ENCODE results near the gene SLC17A2.

SLC17A2 gene

GRCh38 chr6:25868436-25869183 lies 61.9 kb downstream of the SLC17A2 start:
- Histone ChIP-seq H3K36me3 (ENCODE audit: control insufficient read depth, low read length) (no peaks in the 10 kb centered on the region), H3K9me3 (ENCODE audit: control insufficient read depth, insufficient read depth, low read length) (no peaks in the 10 kb centered on the region), H3K27ac (ENCODE audit: low read depth, low read length) (no peak overlapping the region), H3K27me3 (ENCODE audit: control insufficient read depth, low read length) (peaks cover 4% of the 10 kb centered on the region), H3K4me2 (ENCODE audit: low read length) (no peak overlapping the region), H3K4me3 (ENCODE audit: low read length) (no peak overlapping the region), H4K20me1 (ENCODE audit: control insufficient read depth, insufficient read depth, low read depth, low read length) (no peaks in the 10 kb centered on the region), H3F3A (ENCODE audit: control insufficient read depth, insufficient read depth) (no peaks in the 10 kb centered on the region), H3K4me1 (ENCODE audit: control insufficient read depth, low read length) (no peaks in the 10 kb centered on the region), H3K79me2 (ENCODE audit: control insufficient read depth, low read length) (no peaks in the 10 kb centered on the region), H3K9me2 (replicated peaks; ENCODE audit: control insufficient read depth, low read length) (no peaks in the 10 kb centered on the region)
- TF ChIP-seq EZH2phosphoT487 (IDR thresholded peaks at IDR 0.05; ENCODE audit: borderline replicate concordance, low read length), result no peak
- TF ChIP-seq, protein P1, sequence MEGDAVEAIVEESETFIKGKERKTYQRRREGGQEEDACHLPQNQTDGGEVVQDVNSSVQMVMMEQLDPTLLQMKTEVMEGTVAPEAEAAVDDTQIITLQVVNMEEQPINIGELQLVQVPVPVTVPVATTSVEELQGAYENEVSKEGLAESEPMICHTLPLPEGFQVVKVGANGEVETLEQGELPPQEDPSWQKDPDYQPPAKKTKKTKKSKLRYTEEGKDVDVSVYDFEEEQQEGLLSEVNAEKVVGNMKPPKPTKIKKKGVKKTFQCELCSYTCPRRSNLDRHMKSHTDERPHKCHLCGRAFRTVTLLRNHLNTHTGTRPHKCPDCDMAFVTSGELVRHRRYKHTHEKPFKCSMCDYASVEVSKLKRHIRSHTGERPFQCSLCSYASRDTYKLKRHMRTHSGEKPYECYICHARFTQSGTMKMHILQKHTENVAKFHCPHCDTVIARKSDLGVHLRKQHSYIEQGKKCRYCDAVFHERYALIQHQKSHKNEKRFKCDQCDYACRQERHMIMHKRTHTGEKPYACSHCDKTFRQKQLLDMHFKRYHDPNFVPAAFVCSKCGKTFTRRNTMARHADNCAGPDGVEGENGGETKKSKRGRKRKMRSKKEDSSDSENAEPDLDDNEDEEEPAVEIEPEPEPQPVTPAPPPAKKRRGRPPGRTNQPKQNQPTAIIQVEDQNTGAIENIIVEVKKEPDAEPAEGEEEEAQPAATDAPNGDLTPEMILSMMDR (IDR thresholded peaks at IDR 0.05; ENCODE audit: low read depth, low read length, poor library complexity, severe bottlenecking), result no peak

- Histone ChIP-seq H3K36me3 (ENCODE audit: control insufficient read depth, low read length) (no peaks in the 10 kb centered on the region), H3K27me3 (ENCODE audit: control insufficient read depth, low read length) (peaks cover 4% of the 10 kb centered on the region), H3K79me2 (ENCODE audit: control insufficient read depth, low read length) (no peaks in the 10 kb centered on the region), H3K27ac (ENCODE audit: low read depth, low read length) (no peak overlapping the region), H3K9me3 (ENCODE audit: control insufficient read depth, insufficient read depth, low read length) (no peaks in the 10 kb centered on the region), H3K9me2 (replicated peaks; ENCODE audit: control insufficient read depth, low read length) (no peaks in the 10 kb centered on the region), H3K4me1 (ENCODE audit: control insufficient read depth, low read length) (no peaks in the 10 kb centered on the region), H3F3A (ENCODE audit: control insufficient read depth, insufficient read depth) (no peaks in the 10 kb centered on the region), H3K4me3 (ENCODE audit: low read length) (no peak overlapping the region), H4K20me1 (ENCODE audit: control insufficient read depth, insufficient read depth, low read depth, low read length) (no peaks in the 10 kb centered on the region), H3K4me2 (ENCODE audit: low read length) (no peak overlapping the region)
- TF ChIP-seq EZH2phosphoT487 (IDR thresholded peaks at IDR 0.05; ENCODE audit: borderline replicate concordance, low read length), result no peak
- TF ChIP-seq, protein P1 (IDR thresholded peaks at IDR 0.05; ENCODE audit: low read depth, low read length, poor library complexity, severe bottlenecking), result no peak
Observed at GRCh38 chr6:25866011-25866410, 64.5 kb downstream of the SLC17A2 start.

GRCh38 chr6:25863360-25863759 lies 67.1 kb downstream of the SLC17A2 start:
- TF ChIP-seq, protein P1 (IDR thresholded peaks at IDR 0.05; ENCODE audit: low read depth, low read length, poor library complexity, severe bottlenecking), result no peak
- no peak for TF ChIP-seq EZH2phosphoT487 (IDR thresholded peaks at IDR 0.05; ENCODE audit: borderline replicate concordance, low read length)
- Histone ChIP-seq H3K9me2 (replicated peaks; ENCODE audit: control insufficient read depth, low read length) (no peaks in the 10 kb centered on the region), H3K27ac (ENCODE audit: low read depth, low read length) (no peak overlapping the region), H3K27me3 (ENCODE audit: control insufficient read depth, low read length) (peaks cover 7% of the 10 kb centered on the region), H4K20me1 (ENCODE audit: control insufficient read depth, insufficient read depth, low read depth, low read length) (no peaks in the 10 kb centered on the region), H3K9me3 (ENCODE audit: control insufficient read depth, insufficient read depth, low read length) (no peaks in the 10 kb centered on the region), H3F3A (ENCODE audit: control insufficient read depth, insufficient read depth) (no peaks in the 10 kb centered on the region), H3K4me2 (ENCODE audit: low read length) (no peak overlapping the region), H3K36me3 (ENCODE audit: control insufficient read depth, low read length) (no peaks in the 10 kb centered on the region), H3K4me3 (ENCODE audit: low read length) (no peak overlapping the region), H3K4me1 (ENCODE audit: control insufficient read depth, low read length) (no peaks in the 10 kb centered on the region), H3K79me2 (ENCODE audit: control insufficient read depth, low read length) (no peaks in the 10 kb centered on the region)

Data from DOHH2 (cell line).